ENCODE results near the gene MINDY4.

Gene MINDY4

DNA sequence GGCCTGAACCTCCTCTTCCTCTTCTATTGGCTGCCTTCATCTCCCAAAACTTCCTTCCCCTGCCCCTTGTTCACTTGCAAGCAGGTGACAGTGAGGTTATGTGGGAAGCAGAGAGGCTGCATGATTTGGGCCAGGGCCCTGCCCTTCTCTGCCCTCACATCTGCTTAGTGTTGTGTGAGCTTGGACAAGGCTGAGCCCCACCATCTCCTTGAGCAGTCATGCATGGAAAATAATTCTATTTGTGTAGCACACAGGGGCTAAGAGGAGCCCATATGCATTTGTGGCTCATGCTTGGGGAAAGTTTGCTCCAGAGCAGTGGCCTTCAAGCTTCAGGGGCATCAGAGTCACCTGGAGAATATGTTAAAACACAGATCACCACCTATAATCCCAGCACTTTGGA, 113.7 kb downstream of the MINDY4 start:
- no peak for DNase-seq

- DNase-seq: no peak
Observed at GRCh38 chr7:30886608-30887011, 115.4 kb downstream of the MINDY4 start.

- DNase-seq: no peak
Observed at GRCh38 chr7:30887464-30887872, 116.3 kb downstream of the MINDY4 start.

GRCh38 chr7:30888747-30889146, 117.5 kb downstream of the MINDY4 start:
- no peak for DNase-seq

- no peak for DNase-seq
Observed at GRCh38 chr7:30890226-30890625, 119.0 kb downstream of the MINDY4 start.

DNA sequence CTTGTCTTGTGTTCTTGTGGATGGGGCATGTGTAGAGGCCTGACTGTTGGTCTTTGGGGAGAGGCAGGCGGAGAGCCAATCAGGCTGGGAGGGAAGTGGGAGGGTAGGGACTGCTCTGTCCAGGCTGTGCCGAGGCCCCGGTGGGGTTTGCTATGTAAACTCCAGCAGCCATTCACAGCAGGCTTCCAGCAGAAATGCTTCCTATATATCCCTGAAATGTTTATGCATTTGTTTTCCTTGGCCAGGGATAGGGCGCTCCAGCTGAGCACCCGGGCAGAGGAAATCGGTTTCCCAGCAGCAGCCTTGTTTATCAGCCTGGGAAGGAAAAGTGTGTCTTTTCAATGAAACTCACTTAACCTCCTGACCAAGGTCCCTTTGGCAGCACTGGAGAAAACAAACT, 122.1 kb downstream of the MINDY4 start:
- DNase-seq: no peak

DNA sequence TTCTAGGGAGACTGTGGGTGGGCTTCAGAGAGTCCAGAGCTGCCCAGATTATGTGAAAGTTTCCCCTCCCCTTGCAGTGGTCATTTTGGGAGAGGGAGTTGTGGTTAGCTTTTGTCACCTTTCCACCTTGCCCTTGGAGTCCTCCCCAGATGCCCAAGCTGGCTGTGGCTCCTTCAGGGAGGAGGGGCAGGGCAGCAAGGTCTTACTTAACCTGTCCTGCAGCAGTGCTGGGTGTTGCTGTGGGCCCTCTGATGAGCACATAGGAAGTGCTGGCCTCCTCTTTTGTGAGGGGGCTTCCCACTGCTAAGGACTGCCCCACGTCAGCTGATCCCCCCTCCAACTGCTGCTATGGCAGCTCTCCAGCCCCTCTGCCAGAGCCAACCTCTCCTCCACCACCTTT, 122.8 kb downstream of the MINDY4 start:
- DNase-seq: no peak

DNA sequence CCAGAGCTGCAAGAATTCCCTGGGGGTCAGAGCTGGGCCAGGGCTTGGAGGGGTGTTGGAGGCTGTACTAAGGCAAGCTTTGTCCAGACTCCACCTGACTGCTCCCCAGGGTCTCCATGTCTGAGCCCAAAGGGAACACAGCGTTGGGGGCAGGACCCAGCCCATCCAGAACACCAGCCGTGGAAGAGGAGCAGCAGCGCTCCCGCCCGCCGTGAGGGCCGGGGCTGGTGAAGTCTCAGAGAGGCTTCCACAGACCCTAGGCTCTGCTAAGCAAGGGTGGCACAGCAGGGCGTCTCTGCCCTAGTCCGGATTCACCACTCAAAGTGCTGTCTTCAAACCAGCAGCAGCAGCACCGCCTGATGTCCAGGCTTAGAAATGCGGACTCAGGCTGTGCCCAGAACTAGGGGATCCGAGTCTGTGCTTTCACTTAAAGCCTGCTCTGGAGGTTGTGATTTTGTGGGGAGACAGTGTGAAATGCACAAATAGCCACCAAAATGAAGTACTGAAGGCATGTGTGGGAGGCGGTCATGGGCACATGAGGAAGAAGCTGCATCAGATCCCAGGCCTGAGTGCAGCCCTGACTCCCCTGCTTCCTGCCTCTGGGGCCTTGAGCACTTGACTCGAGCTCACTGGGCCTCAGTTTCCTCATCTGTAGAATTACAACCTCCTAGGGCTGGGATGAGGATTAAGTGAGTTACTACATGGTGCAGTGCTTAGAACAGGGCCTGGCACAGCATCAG, 123.8 kb downstream of the MINDY4 start:
- DNase-seq: no peak

DNA sequence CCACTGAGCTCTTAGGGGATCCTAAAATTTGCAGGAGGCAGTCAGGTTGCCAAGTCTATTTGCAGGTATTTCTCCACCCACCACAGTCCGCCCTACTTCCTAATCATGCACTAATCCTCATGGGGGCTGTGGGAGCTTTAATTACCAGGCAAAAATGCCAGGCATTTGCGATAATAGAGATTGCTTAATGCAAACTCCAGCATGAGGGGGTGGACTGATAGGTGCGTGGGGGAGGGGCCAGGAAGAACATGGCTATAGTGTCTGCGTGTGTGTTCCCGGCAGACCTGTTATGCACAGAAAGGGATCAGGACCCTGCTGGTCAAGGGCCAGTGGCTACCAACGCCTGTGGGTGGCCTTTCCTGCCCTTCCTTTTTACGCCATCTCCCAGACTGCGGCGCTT, 124.8 kb downstream of the MINDY4 start:
- no peak for DNase-seq

DNA sequence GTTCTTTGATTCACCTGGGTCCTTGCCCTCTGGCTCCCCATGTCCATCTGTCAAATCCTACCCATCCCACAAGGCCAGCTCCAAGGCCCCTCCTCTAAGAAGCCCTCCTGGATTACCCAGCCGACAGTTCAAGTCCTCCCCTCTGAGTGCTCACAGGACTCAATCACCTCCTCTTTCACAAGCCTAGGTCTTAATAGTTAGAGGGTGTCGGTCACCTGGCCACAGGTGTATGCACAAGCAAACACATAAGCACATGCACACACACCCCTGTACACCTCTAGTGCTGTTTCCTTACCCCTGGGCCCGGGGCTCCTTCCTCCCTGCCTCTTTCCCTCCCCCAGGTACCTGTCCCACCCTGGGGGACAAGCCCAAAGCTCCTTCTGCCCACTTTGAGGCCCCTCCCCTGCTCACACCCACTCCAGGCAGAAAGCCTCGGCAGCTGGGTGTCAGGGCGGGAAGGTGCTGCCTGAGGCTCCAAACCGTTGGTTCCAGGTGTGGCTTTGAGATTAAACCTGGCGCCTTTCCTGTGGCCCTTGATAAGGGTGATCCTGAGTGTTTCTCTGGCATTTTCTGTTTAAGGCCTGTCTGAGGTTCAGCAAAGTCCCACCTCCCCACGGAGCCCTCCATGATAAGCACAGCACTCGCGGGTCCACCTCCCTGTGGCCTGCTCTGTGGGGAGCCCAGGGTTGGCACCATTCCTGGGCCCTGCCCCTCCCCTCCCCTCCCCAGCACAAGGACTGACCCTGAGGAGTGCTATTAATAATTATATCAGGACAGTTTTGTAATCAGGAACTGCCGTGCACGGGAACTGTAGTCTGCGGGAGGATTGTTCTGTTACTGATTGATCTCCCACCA, 125.8 kb downstream of the MINDY4 start:
- DNase-seq: no peak

DNA sequence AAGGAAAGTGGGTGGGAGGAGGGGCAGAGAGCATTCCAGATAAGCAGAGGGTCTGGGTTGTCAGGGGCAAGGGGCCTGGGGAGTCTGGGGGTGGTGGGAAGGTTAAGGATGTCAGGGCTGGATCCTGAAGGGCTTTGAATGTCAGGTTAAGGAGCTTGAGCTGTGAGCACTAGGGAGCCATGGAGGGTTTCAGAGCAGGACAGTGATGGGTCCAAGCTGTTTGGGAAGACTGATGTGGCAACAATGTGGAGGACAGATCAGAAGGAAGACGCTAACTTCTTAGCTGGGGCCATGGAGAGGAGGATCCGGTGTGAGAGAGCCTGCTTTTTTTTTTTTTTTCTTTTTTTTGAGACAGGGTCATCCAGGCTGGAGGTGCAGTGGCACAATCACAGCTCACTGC, 126.6 kb downstream of the MINDY4 start:
- no peak for DNase-seq

- no peak for DNase-seq
Observed at GRCh38 chr7:30898411-30898810, 127.2 kb downstream of the MINDY4 start.

GRCh38 chr7:30899066-30899465, 127.8 kb downstream of the MINDY4 start:
- no peak for DNase-seq

GRCh38 chr7:30899630-30900029, 128.4 kb downstream of the MINDY4 start:
- no peak for DNase-seq

GRCh38 chr7:30900053-30900452, 128.8 kb downstream of the MINDY4 start:
- DNase-seq: no peak

DNA sequence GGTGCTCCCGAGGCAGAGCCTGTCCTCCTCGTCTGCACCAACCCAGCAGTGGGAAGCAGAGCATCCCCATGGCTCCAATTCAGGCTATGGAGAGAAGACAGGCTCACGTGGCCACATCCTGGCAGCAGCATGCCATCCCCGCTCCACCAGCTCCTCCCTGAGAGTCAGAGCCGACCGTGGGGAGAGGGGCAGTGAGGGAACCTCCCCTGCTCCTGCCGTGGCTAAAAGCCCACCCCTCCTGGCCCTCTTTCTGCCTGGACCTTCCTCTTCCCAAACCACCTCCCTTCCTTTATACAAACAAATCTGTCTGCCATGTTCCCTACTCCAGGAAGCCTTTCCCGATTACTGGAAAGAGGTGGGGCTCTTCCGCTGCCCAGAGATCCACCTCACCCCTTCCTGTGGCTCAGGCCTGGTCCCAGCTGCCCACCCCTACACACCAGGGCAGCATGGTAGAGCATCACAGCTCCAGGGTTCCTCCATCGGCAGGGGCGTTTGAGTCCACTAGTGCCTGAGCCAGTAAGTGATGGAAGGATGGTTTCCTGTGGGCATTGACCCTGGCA, 129.7 kb downstream of the MINDY4 start:
- DNase-seq: no peak

DNA sequence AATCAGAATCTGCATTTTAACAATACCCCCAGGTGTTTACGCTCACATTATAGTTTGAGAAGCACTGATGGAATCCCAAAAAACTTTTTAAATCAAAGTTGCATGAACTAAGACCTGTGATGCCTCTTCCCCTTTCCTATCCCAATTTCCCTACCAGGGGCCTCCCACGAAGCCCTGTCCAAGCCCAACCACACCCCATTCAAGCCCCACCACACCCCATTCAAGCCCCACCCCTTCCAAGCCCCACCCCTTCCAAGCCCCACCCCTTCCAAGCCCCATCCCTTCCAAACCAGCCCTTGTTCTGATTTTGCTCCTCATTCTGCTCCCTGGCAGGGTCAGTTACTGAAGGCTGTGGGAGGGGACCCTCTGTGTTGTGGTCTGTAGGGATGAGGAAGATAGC, 130.6 kb downstream of the MINDY4 start:
- DNase-seq: no peak

DNA sequence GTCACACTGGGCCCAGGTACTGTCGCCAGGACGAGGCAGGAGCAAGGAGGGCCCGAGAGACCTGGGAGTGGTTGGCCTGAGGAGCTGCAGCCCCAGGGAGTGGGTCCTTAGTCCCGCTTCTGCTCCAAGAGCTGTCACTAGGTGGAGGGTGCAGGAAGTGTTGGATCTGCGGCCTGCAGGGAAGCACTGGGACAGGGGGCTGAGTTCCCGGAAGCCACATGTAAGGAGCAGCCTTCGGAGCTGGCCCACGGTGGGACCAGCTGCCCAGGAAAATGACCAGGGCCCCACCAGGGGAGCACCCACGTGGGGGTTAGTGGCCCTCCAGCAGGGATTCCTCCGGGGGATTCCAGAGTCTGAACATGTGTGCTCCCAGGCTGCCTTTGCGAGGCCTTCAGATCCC, 131.2 kb downstream of the MINDY4 start:
- DNase-seq: no peak

- DNase-seq: no peak
Observed at GRCh38 chr7:30903146-30903545, 131.9 kb downstream of the MINDY4 start.

DNA sequence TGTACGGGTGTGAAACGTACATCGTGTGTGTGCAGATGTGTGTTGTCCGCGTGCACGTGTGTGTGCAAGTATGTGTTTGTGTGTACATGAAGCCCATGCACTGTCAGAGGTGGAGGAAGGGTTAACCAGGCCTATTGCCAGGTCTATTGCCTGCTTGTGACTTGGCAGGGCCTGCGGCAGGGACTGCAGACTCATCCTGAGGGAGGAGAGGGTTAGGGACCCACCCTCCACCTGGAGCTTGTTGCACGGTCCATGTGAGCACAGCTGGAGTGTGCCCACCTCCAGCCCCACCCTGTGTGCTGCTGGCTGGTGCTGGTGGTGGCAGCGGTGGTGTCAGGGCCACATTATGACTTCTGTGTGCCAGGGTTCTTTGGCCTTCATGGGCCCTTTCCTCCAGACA, 133.3 kb downstream of the MINDY4 start:
- DNase-seq: no peak

DNA sequence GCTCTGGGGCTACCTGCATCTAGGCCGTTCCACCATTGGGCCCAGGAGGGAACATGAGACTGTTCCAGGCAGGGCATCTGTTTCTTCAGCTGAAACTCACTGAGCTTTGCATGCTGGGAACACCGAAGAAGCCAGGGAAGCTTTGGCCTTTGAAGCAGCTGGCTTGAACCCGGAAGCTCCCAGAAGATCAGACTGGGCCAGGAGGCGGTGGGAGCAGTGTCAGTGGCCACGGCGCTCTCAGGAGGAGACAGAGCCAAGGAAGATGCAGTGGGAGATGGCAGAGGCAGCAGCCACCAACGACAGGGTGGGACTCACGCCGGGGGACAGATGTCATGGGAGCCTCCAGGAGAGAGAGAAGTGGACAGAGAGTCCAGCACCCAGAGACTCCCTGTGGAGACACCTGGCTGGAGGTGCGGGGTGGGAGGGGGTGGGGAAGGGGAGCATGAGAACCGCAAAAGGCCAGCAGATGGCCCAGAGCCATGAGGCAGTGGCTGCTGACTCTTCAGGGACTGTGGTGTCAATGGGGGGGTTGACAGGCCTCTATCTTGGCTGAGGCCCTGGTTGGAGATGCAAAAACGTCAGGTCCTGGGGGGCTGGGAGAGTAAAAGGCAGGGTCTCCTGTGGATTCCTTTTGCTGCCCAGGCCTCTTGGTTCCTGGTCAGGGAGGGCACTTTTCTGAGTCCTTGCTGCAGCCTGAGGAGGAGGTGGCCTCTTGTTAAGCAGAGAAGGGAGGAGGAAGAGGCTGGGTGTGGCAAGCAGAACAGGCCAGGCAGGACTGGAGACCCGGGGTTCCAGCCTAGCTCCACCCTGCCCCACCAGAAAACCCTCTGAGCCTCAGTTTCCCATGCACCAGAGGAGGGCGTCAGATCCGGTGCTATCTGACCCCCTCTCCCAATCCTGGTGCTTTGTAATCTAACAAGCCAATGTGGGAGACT, 134.1 kb downstream of the MINDY4 start:
- no peak for DNase-seq

- no peak for DNase-seq
Observed at GRCh38 chr7:30906014-30906413, 134.8 kb downstream of the MINDY4 start.

Data from AML-193 (cell line).